Chondrocyte (in vitro differentiated cells): ENCODE data around the gene CENPX. TPM values are rescaled to one million over a fixed set of nuclear protein-coding genes. Genes with fewer than 3 reads are reported as not detected.

ENCODE experiments used
- DNase-seq: peaks from one replicate; pipeline ENCODE4 v3.0.0; 2021; ENCODE audit warnings: mixed read lengths, low spot score
- H3K27ac Mint-ChIP-seq: one replicate; pipeline ENCODE4 v1.8.0; 2021; ENCODE audit warnings: mild to moderate bottlenecking, moderate library complexity, mixed read lengths; ENCODE audit not compliant: unreplicated experiment
- H3K27me3 Mint-ChIP-seq: 2 replicates; pipeline ENCODE4 v1.8.0; 2021; ENCODE audit warnings: low read depth, mixed read lengths
- H3K36me3 Mint-ChIP-seq: 2 replicates; pipeline ENCODE4 v1.8.0; 2021; ENCODE audit warnings: low read depth, mixed read lengths
- H3K4me1 Mint-ChIP-seq: 2 replicates; pipeline ENCODE4 v1.8.0; 2021; ENCODE audit warnings: low read depth, mild to moderate bottlenecking, mixed read lengths
- H3K4me3 Mint-ChIP-seq: one replicate; pipeline ENCODE4 v1.8.0; 2021; ENCODE audit warnings: mild to moderate bottlenecking, moderate library complexity, mixed read lengths; ENCODE audit not compliant: unreplicated experiment
- H3K9me3 Mint-ChIP-seq: 2 replicates; pipeline ENCODE4 v1.8.0; 2021; ENCODE audit warnings: low read depth, mixed read lengths
- CTCF ChIP-seq: fragments of 200-600 bp; sonication (generic); IDR thresholded peaks from 2 replicates; pipeline ENCODE4 v1.5.0; 2021; ENCODE audit warnings: antibody characterized with exemption, mild to moderate bottlenecking, moderate library complexity
- total RNA-seq: library from RNA; stranded (reverse); gene quantifications from 3 replicates; pipeline ENCODE4 v1.2.1, GENCODE V29; 2021

The CENPX gene
- total RNA-seq, 1 donor from 2014 or later: 18.1 TPM

- H3K27me3 Mint-ChIP-seq: no peaks in the 10 kb centered on the region
- H3K4me1 Mint-ChIP-seq: peaks cover 10% of the 10 kb centered on the region
- DNase-seq: no peak
- no peaks in the 10 kb centered on the region for H3K36me3 Mint-ChIP-seq
- H3K9me3 Mint-ChIP-seq: no peaks in the 10 kb centered on the region
- H3K27ac Mint-ChIP-seq: no peak overlapping the region
- no peak overlapping the region for H3K4me3 Mint-ChIP-seq
- TF ChIP-seq CTCF: no peak
These were observed 5.0 kb downstream of the CENPX start for GRCh38 chr17:82017612-82018151.

GRCh38 chr17:82016875-82017459 is 5.7 kb downstream of the CENPX start:
- H3K27me3 Mint-ChIP-seq: no peaks in the 10 kb centered on the region
- TF ChIP-seq CTCF: no peak
- H3K4me1 Mint-ChIP-seq: peaks cover 8% of the 10 kb centered on the region
- H3K9me3 Mint-ChIP-seq: no peaks in the 10 kb centered on the region
- H3K27ac Mint-ChIP-seq: no peak overlapping the region
- no peaks in the 10 kb centered on the region for H3K36me3 Mint-ChIP-seq
- H3K4me3 Mint-ChIP-seq: no peak overlapping the region
- DNase-seq: no peak

GRCh38 chr17:82016061-82016874 is 6.4 kb downstream of the CENPX start:
- Mint-ChIP-seq H3K27ac (no peak overlapping the region), H3K36me3 (no peaks in the 10 kb centered on the region), H3K4me3 (no peak overlapping the region), H3K27me3 (no peaks in the 10 kb centered on the region), H3K9me3 (no peaks in the 10 kb centered on the region), H3K4me1 (peaks cover under 1% of the 10 kb centered on the region)
- DNase-seq: no peak
- TF ChIP-seq CTCF: no peak

GRCh38 chr17:82015311-82015971 is 7.2 kb downstream of the CENPX start:
- Mint-ChIP-seq H3K36me3 (no peaks in the 10 kb centered on the region), H3K4me3 (no peak overlapping the region), H3K4me1 (no peaks in the 10 kb centered on the region), H3K27me3 (no peaks in the 10 kb centered on the region), H3K9me3 (no peaks in the 10 kb centered on the region), H3K27ac (no peak overlapping the region)
- TF ChIP-seq CTCF: no peak
- no peak for DNase-seq

- H3K4me3 Mint-ChIP-seq: no peak overlapping the region
- H3K27me3 Mint-ChIP-seq: no peaks in the 10 kb centered on the region
- no peaks in the 10 kb centered on the region for H3K9me3 Mint-ChIP-seq
- DNase-seq: no peak
- no peaks in the 10 kb centered on the region for H3K36me3 Mint-ChIP-seq
- no peaks in the 10 kb centered on the region for H3K4me1 Mint-ChIP-seq
- no peak overlapping the region for H3K27ac Mint-ChIP-seq
- no peak for TF ChIP-seq CTCF
These were observed 7.7 kb downstream of the CENPX start for GRCh38 chr17:82014971-82015310.
